Omental fat pad (tissue), 4 donors: ENCODE measurements around the gene HSD3B2. TPM values are rescaled to one million over a fixed set of nuclear protein-coding genes. Genes with fewer than 3 reads are reported as not detected.

ENCODE experiments used
- ATAC-seq: fragments of 150-250 bp; one replicate; pipeline ENCODE4 v1.9.1; 2016; ENCODE audit warnings: mild to moderate bottlenecking, moderate library complexity; ENCODE audit not compliant: low FRiP score
- DNase-seq: peaks from one replicate; pipeline ENCODE4 v3.0.0-alpha.2; 2019; ENCODE audit warnings: low spot score
- total RNA-seq, 4 donors: library from RNA; depleted of rRNA; stranded (reverse); fragments of >200 nt; gene quantifications; one replicate each; pipeline ENCODE4 v1.1.0, GENCODE V29; 2016
- TF ChIP-seq, protein P1 (sequence below), 3 donors: fragments of 450-650 bp; IDR thresholded peaks; one replicate each; pipeline ENCODE4 v1.5.1; 2016 to 2017; ENCODE audit warnings: antibody characterized with exemption in 3 of 3, mild to moderate bottlenecking in 3 of 3, moderate library complexity in 2 of 3

Gene HSD3B2
- total RNA-seq, 4 donors from 2014 or later = 0.63 TPM; not detected in 3

- ATAC-seq (no peak), DNase-seq (no peak)
- TF ChIP-seq, protein P1, sequence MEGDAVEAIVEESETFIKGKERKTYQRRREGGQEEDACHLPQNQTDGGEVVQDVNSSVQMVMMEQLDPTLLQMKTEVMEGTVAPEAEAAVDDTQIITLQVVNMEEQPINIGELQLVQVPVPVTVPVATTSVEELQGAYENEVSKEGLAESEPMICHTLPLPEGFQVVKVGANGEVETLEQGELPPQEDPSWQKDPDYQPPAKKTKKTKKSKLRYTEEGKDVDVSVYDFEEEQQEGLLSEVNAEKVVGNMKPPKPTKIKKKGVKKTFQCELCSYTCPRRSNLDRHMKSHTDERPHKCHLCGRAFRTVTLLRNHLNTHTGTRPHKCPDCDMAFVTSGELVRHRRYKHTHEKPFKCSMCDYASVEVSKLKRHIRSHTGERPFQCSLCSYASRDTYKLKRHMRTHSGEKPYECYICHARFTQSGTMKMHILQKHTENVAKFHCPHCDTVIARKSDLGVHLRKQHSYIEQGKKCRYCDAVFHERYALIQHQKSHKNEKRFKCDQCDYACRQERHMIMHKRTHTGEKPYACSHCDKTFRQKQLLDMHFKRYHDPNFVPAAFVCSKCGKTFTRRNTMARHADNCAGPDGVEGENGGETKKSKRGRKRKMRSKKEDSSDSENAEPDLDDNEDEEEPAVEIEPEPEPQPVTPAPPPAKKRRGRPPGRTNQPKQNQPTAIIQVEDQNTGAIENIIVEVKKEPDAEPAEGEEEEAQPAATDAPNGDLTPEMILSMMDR (IDR thresholded peaks at IDR 0.05) = no peak
Observed at GRCh38 chr1:119380983-119381662, 33.8 kb upstream of the HSD3B2 start.

DNA sequence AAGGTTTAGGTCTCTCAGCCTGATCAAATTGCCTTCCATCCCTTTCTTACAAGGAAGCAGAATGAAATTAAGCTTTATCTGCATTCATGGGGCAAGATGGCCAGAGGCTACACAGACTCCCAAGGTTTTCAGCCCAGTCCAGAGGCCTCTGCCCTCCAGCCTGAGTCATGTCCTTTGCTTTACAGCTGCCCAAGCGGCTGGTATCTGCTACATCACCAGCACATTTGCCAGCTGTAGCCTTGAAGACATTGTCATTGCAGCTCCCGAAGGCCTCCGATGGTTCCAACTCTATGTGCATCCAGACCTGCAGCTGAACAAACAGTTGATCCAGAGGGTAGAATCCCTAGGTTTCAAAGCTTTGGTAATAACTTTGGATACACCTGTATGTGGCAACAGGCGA is 30.4 kb upstream of the HSD3B2 start:
- no peak for DNase-seq
- ATAC-seq = no peak
- TF ChIP-seq, protein P1 (IDR thresholded peaks at IDR 0.05) = no peak

GRCh38 chr1:119385650-119386049 is 29.3 kb upstream of the HSD3B2 start:
- ATAC-seq = no peak
- TF ChIP-seq, protein P1 (IDR thresholded peaks at IDR 0.05) = no peak
- DNase-seq = no peak

GRCh38 chr1:119387858-119388257 is 27.1 kb upstream of the HSD3B2 start:
- TF ChIP-seq, protein P1 (IDR thresholded peaks at IDR 0.05) = no peak
- ATAC-seq (no peak), DNase-seq (no peak)

DNA sequence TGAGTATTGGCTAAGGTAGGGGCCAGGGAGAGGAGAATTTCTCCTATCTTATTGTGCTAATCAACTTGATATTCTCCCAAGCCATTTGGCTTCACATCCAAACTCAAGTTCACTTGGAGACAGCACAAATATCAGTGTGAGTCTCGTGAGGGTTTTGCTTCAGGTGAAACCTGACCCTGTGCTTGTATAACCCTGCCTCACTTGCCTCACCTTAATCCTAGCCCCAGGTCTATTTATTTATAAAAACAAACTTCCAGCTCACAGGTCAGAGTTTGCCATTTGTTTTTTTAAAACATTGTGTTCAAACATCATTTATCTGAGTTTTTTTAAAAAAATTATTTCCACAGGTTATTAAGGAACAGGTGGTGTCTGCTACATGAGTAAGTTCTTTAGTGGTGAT is 26.5 kb upstream of the HSD3B2 start:
- no peak for DNase-seq
- ATAC-seq = no peak
- TF ChIP-seq, protein P1 (IDR thresholded peaks at IDR 0.05) = no peak

DNA sequence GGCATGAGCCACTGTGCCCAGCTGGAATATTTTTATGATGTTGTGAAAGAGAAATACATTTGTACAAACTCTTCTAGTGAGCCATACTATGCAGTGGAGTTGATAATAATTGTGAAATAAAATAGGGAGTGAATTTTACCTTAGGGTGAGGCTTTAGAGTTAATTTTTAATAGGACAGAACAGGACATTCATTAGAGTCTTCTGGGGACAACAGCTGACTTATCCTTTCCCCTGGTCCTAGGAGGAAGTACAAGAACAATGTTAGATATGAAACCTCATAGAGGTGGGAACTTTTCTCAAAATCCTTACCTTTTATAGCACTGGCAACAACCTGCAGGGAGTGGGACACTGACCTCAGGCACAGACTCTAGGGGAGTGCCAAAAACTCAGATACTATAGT is 24.4 kb upstream of the HSD3B2 start:
- TF ChIP-seq, protein P1 (IDR thresholded peaks at IDR 0.05) = no peak
- DNase-seq (no peak), ATAC-seq (no peak)

DNA sequence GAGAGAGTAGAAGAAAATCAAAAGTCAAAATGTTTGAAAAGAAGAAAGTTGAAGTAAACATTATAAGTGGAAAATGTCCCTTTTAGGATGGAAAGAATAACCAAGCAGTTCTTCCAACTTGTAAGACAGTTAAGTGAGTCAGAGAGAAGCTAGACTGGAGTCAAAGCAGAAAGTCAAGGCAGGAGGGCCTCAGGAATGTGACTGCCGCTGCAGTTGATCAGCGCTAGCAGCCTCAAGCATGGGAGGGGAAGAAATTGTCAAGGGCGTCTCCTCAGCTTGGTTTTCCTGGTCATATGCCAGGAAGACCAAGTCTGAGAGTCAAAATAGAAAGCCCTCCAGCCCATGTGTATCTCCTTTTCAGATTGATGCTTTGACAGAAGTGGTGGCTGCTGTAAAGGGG is 23.2 kb upstream of the HSD3B2 start:
- TF ChIP-seq, protein P1 (IDR thresholded peaks at IDR 0.05) = no peak
- ATAC-seq (no peak), DNase-seq (no peak)
